Gastroesophageal sphincter (tissue), 3 donors: Measurements from ENCODE around the gene PRICKLE4.

Experiments used
- POLR2A ChIP-seq, 2 donors: fragments of 450-650 bp; IDR thresholded peaks; one replicate each; pipeline ENCODE4 v1.6.1; 2017; ENCODE audit warnings: antibody characterized with exemption in 2 of 2, mild to moderate bottlenecking in 2 of 2, moderate library complexity in 1 of 2
- TF ChIP-seq, protein P1 (sequence below), 4 experiments: fragments of 200-600 bp in 2 of 4; fragments of 450-650 bp in 2 of 4; sonication (generic) in 1 of 4; IDR thresholded peaks; one replicate each; pipeline ENCODE4 v1.5.1; 2017 to 2019; ENCODE audit warnings: antibody characterized with exemption in 4 of 4, mild to moderate bottlenecking in 2 of 4, moderate library complexity in 2 of 4

GRCh38 chr6:41778895-41779294 lies 1.7 kb upstream of the PRICKLE4 start:
- TF ChIP-seq, protein P1, sequence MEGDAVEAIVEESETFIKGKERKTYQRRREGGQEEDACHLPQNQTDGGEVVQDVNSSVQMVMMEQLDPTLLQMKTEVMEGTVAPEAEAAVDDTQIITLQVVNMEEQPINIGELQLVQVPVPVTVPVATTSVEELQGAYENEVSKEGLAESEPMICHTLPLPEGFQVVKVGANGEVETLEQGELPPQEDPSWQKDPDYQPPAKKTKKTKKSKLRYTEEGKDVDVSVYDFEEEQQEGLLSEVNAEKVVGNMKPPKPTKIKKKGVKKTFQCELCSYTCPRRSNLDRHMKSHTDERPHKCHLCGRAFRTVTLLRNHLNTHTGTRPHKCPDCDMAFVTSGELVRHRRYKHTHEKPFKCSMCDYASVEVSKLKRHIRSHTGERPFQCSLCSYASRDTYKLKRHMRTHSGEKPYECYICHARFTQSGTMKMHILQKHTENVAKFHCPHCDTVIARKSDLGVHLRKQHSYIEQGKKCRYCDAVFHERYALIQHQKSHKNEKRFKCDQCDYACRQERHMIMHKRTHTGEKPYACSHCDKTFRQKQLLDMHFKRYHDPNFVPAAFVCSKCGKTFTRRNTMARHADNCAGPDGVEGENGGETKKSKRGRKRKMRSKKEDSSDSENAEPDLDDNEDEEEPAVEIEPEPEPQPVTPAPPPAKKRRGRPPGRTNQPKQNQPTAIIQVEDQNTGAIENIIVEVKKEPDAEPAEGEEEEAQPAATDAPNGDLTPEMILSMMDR (IDR thresholded peaks at IDR 0.05) = no peak
- TF ChIP-seq POLR2A (IDR thresholded peaks at IDR 0.05) = no peak
